ENCODE results near the gene KCNH3. TPM values are rescaled to one million over a fixed set of nuclear protein-coding genes. Genes with fewer than 3 reads are reported as not detected.
"Not testable (repeated sequence)": the region's sequence is repeated elsewhere in the genome, so short reads cannot be mapped to it uniquely, and the experiment has no call there.

The KCNH3 gene
- total and polyA plus RNA-seq, 4 donors: 0.07 to 0.24 (median 0.19) TPM; not detected in 1

DNA sequence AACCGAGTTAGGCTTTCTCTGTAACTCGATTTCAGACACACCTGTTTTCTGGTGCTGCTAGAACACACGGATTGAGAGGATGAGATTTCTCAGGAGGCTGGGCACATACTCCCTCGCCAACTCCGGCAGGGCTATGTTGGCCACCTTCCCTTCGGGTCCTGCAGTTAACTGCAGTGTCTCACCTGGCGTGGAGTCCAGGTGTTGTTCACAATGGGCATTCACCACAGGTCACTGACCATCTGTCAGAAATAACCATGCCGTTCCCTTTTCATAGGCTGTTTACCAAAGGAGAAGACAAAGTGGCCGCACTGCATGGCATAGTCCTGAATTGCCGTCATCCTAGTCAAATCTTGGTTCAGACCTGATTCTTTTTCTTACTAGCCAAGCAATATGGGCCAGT lies 5.5 kb upstream of the KCNH3 start (continued):
- TF ChIP-seq, protein P1, sequence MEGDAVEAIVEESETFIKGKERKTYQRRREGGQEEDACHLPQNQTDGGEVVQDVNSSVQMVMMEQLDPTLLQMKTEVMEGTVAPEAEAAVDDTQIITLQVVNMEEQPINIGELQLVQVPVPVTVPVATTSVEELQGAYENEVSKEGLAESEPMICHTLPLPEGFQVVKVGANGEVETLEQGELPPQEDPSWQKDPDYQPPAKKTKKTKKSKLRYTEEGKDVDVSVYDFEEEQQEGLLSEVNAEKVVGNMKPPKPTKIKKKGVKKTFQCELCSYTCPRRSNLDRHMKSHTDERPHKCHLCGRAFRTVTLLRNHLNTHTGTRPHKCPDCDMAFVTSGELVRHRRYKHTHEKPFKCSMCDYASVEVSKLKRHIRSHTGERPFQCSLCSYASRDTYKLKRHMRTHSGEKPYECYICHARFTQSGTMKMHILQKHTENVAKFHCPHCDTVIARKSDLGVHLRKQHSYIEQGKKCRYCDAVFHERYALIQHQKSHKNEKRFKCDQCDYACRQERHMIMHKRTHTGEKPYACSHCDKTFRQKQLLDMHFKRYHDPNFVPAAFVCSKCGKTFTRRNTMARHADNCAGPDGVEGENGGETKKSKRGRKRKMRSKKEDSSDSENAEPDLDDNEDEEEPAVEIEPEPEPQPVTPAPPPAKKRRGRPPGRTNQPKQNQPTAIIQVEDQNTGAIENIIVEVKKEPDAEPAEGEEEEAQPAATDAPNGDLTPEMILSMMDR (IDR thresholded peaks at IDR 0.05; ENCODE audit: low read depth, low read length, missing input control): no peak
- TF ChIP-seq SP1 (IDR thresholded peaks at IDR 0.05) (no peak), GABPA (IDR thresholded peaks at IDR 0.05 in 1 of 2, conservative IDR thresholded peaks at IDR 0.05 in 1 of 2) (no peak), JUND (IDR thresholded peaks at IDR 0.05) (no peak), FOXA1 (IDR thresholded peaks at IDR 0.05) (no peak), HNF4A (conservative IDR thresholded peaks at IDR 0.05) (no peak), ATF3 (IDR thresholded peaks at IDR 0.05) (no peak)

GRCh38 chr12:49534122-49534521 lies 4.7 kb upstream of the KCNH3 start:
- H3K9ac ChIP-seq (ENCODE audit: low read depth in 1 of 2, low read length in 2 of 2); H3K36me3 ChIP-seq (ENCODE audit: control insufficient read depth in 4 of 4, insufficient read depth in 3 of 4, low read depth in 1 of 4, low read length in 3 of 4); H3K9me3 ChIP-seq (ENCODE audit: control insufficient read depth in 4 of 4, low read length in 3 of 4); H3K27ac ChIP-seq (ENCODE audit: low read depth in 1 of 2, low read length in 2 of 2); H3K4me3 ChIP-seq (ENCODE audit: low read depth in 1 of 3, low read length in 3 of 3); H3K27me3 ChIP-seq (ENCODE audit: control insufficient read depth in 4 of 4, insufficient read depth in 4 of 4, low read length in 3 of 4); DNase-seq (ENCODE audit: low spot score): not testable (repeated sequence)
- WGBS: 96% methylated on average over 5 of the region's 5 CpGs
- H3K4me1 ChIP-seq (ENCODE audit: control insufficient read depth in 4 of 4, insufficient read depth in 4 of 4, low read length in 3 of 4): peaks cover 9 to 12% (median 10%) of the 10 kb centered on the region in 4 donors

DNA sequence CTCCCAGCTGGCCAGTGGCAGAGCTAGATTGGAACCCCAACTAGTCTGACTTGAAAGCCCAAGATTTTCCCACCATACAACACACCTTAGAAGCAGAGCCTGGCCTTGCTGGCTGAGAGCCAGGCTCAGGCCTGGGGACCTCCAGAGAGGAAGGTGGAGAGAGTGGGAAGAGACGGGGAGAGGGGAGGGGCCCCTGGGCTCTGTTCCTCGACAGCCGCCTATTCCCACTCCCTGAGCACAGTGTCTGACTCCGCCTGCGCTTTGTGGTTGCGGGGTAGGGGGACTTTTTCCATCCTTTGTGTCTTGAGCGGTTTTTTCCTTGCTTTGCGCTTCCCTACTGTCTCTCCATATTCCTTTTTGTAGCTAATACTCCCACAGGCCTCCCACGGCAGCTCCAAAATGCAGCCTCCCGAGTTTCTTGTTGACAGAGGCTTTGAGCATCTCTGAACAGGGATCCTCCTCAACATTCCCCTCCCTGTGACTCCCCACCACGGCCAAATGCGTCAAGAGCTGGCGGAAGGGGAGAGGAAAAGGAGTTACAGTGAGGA lies 4.0 kb upstream of the KCNH3 start:
- peaks cover 10 to 12% (median 11%) of the 10 kb centered on the region in 4 donors for H3K4me1 ChIP-seq (ENCODE audit: control insufficient read depth in 4 of 4, insufficient read depth in 4 of 4, low read length in 3 of 4)
- H3K27ac ChIP-seq (ENCODE audit: low read depth in 1 of 2, low read length in 2 of 2): no peak overlapping the region
- H3K36me3 ChIP-seq (ENCODE audit: control insufficient read depth in 4 of 4, insufficient read depth in 3 of 4, low read depth in 1 of 4, low read length in 3 of 4): no peaks in the 10 kb centered on the region
- H3K9me3 ChIP-seq (ENCODE audit: control insufficient read depth in 4 of 4, low read length in 3 of 4): no peaks in the 10 kb centered on the region
- peak; percentile 22 for DNase-seq (ENCODE audit: low spot score)
- no peak overlapping the region for H3K9ac ChIP-seq (ENCODE audit: low read depth in 1 of 2, low read length in 2 of 2)
- H3K4me3 ChIP-seq (ENCODE audit: low read depth in 1 of 3, low read length in 3 of 3): no peak overlapping the region
- no peak for TF ChIP-seq HNF4A (conservative IDR thresholded peaks at IDR 0.05)
- no peak for TF ChIP-seq GABPA (IDR thresholded peaks at IDR 0.05 in 1 of 2, conservative IDR thresholded peaks at IDR 0.05 in 1 of 2)
- TF ChIP-seq, protein P1 (IDR thresholded peaks at IDR 0.05; ENCODE audit: low read depth, low read length, missing input control): no peak
- TF ChIP-seq ZBTB33 (IDR thresholded peaks at IDR 0.05): no peak
- no peak for TF ChIP-seq JUND (IDR thresholded peaks at IDR 0.05)
- no peak for TF ChIP-seq RXRA (IDR thresholded peaks at IDR 0.05)
- TF ChIP-seq, protein P2, sequence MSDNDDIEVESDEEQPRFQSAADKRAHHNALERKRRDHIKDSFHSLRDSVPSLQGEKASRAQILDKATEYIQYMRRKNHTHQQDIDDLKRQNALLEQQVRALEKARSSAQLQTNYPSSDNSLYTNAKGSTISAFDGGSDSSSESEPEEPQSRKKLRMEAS (IDR thresholded peaks at IDR 0.05): no peak
- no peak for TF ChIP-seq HNF4G (IDR thresholded peaks at IDR 0.05)
- TF ChIP-seq EGR1 (IDR thresholded peaks at IDR 0.05; ENCODE audit: low read depth in 2 of 2): no peak
- no peak for TF ChIP-seq YY1 (IDR thresholded peaks at IDR 0.05)
- no peak for TF ChIP-seq REST (IDR thresholded peaks at IDR 0.05)
- TF ChIP-seq SP1 (IDR thresholded peaks at IDR 0.05): no peak
- no peak for TF ChIP-seq RAD21 (IDR thresholded peaks at IDR 0.05)
- no peak for TF ChIP-seq FOXA2 (IDR thresholded peaks at IDR 0.05)
- no peak for TF ChIP-seq FOXA1 (IDR thresholded peaks at IDR 0.05)
- no peak for TF ChIP-seq NR2F2 (IDR thresholded peaks at IDR 0.05)
- WGBS: 81% methylated on average over 13 of the region's 13 CpGs
- peaks cover 0 to 10% (median 4%) of the 10 kb centered on the region in 4 donors for H3K27me3 ChIP-seq (ENCODE audit: control insufficient read depth in 4 of 4, insufficient read depth in 4 of 4, low read length in 3 of 4)
